GM19099 (cell line): ENCODE data around the gene SHROOM3.

Experiments used
- POLR2A ChIP-seq: IDR thresholded peaks from 3 replicates; pipeline ENCODE4 v1.6.1; 2011; ENCODE audit warnings: low read depth; ENCODE audit not compliant: insufficient read length; ENCODE audit errors: extremely low read depth

Gene SHROOM3

GRCh38 chr4:76504613-76505465 lies 69.8 kb downstream of the SHROOM3 start:
- TF ChIP-seq POLR2A, result no peak

- no peak for TF ChIP-seq POLR2A
Measured at GRCh38 chr4:76511947-76512346, 76.9 kb downstream of the SHROOM3 start.

GRCh38 chr4:76513482-76513881 lies 78.5 kb downstream of the SHROOM3 start:
- TF ChIP-seq POLR2A, result no peak

GRCh38 chr4:76514087-76514486 lies 79.1 kb downstream of the SHROOM3 start:
- TF ChIP-seq POLR2A, result no peak

GRCh38 chr4:76515975-76516843 lies 81.2 kb downstream of the SHROOM3 start:
- no peak for TF ChIP-seq POLR2A

- TF ChIP-seq POLR2A, result no peak
Measured at GRCh38 chr4:76518241-76518640, 83.2 kb downstream of the SHROOM3 start.

- no peak for TF ChIP-seq POLR2A
Measured at GRCh38 chr4:76523593-76523992, 88.6 kb downstream of the SHROOM3 start.

- no peak for TF ChIP-seq POLR2A
Measured at GRCh38 chr4:76525751-76526150, 90.7 kb downstream of the SHROOM3 start.

GRCh38 chr4:76526585-76526990 lies 91.6 kb downstream of the SHROOM3 start:
- TF ChIP-seq POLR2A, result no peak

GRCh38 chr4:76527666-76528065 lies 92.6 kb downstream of the SHROOM3 start:
- TF ChIP-seq POLR2A, result no peak

GRCh38 chr4:76531597-76531996 lies 96.6 kb downstream of the SHROOM3 start:
- TF ChIP-seq POLR2A, result no peak

- no peak for TF ChIP-seq POLR2A
Measured at GRCh38 chr4:76532805-76533204, 97.8 kb downstream of the SHROOM3 start.

- TF ChIP-seq POLR2A, result no peak
Measured at GRCh38 chr4:76533314-76533713, 98.3 kb downstream of the SHROOM3 start.

GRCh38 chr4:76535603-76536372 lies 100.8 kb downstream of the SHROOM3 start:
- TF ChIP-seq POLR2A, result no peak

- TF ChIP-seq POLR2A, result no peak
Measured at GRCh38 chr4:76536373-76536689, 101.3 kb downstream of the SHROOM3 start.
